Measurements from ENCODE around the gene RHOT1.

RHOT1 gene

DNA sequence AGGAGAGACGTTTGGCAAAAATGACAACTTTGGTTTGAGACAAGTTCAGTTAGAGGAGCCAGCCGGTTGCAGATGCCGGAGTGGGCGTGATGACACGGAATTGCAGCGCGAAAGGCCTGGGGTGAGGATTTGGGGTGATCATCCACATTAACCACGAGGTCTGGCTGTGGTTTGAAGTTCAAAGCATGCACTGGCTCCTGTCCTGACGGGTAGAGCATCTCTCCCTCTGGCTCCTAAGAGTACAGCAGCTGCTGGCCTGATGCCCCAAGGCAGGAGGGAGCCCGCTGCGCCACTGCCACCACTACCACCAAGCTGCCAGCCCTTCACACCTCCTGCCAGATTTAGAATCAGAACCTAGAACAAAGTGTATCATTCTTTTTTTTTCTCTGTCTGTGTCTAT, 127.1 kb downstream of the RHOT1 start:
- no peak for DNase-seq (ENCODE audit: low spot score)

DNA sequence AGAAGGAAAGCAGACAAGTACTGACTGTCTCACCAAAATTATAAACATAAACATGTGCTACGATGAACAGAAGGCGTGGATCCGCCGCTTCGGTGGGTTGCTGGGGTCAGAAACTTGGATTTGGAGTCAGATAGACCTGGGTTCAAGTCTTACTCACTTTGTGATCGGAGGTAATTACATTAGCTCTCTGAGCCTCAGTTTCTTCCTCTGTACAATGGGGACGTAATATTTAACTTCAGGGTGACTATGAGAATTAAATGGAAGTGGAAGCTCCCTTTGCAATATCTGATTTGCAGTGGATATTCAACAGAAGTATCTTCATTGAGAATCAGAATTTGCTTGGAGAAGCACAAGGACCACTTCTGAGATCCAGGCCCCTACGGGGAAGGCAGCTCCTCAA, 129.5 kb downstream of the RHOT1 start:
- no peak for DNase-seq (ENCODE audit: low spot score)

DNA sequence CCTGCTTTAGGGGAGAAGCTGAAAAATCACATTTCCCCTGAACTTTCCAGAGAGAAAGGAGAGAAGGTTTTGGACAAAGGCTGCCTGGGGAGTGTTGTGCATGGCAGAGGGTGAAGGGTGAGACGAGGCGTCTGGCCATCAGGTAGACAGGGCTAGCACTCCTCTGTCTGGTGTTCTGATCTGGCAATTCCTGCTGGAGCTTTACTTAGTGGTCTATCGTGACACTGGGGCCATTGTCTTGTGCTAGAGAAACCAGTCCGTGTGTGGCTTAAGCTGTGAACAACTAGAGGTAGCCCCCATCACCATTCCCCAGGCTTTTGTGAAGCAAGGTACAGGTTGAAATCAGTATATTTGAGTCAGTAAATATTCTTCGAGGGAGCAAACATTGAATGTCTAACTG, 131.8 kb downstream of the RHOT1 start:
- no peak for DNase-seq (ENCODE audit: low spot score)

DNA sequence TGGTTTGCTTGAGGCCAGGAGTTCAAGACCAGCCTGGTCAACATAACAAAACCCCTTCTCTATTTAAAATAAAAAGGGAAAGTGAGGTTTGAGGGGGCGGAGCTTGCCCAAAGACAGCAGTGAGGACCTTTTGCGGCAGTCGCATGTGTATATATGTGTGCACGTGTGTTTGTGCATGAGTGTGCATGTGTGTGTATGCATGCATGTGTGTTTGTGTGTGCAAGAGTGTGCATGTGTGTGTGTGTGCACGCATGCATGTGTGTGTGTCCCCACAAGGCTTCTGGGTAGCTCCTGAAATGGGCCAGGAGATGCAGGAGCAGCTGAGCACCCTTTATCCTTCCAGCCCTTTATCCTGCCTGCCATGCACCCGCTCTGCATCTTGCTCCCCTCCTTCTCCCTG, 132.3 kb downstream of the RHOT1 start:
- DNase-seq (ENCODE audit: low spot score), result no peak

Data from COLO829 (cell line).